GM23248 (cell line): ENCODE results near the gene LTB.

Experiments
- EZH2 ChIP-seq: fragments of 200-600 bp; sonication (generic); IDR thresholded peaks from 2 replicates; pipeline ENCODE4 v1.6.1; 2018; ENCODE audit warnings: antibody characterized with exemption, mild to moderate bottlenecking; ENCODE audit not compliant: insufficient read depth, poor library complexity, severe bottlenecking
- EZH2phosphoT487 ChIP-seq: fragments of 200-600 bp; sonication (generic); IDR thresholded peaks from 2 replicates; pipeline ENCODE4 v1.6.1; 2018; ENCODE audit warnings: antibody characterized with exemption, moderate library complexity, mild to moderate bottlenecking, low read depth; ENCODE audit not compliant: insufficient read depth

DNA sequence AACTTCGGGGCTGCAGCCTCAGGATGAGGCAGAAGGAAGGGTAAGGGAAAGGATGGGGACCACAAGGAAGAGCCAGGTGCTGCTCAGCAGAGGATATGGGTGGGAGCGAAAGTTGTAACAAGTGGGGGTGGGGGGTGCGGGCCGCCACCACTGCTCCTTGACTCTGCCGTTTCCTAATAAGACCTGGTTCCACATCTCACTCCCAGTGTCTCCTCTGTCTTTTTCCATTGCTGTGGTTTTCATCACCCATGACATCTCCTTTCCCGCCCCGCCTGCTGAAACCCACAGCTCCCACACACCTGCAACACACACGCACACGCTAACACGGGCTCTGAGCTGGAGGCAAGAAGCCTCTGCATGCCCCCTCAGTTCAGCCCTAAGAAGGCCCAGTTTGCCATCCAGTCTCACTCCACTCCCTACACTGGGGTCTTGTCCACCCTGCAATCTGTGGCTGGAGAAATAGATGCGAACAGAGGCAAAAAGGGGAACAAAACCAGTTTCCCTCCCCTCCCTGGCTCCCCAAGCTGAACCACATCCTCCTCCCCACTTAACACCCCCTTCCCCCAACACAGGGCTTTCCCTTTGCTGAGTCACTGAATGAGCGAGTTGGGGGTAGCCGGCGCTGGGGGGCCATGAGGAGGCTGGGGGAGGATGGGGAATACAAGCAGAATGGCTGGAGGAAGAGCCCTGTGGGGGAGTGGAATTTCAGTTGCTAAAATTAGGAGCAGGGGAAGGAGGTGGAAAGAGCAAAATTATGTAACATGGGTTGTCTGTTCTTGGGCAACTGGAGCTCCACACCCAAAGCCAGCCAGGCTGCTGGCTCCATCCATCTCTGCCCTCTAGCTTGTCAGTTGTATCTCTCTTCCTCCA is 23.4 kb downstream of the LTB start:
- TF ChIP-seq EZH2 (no peak), EZH2phosphoT487 (no peak)
